GM18907 (cell line): ENCODE measurements around the gene ZNF778.
"Not testable (repeated sequence)": the region's sequence is repeated elsewhere in the genome, so short reads cannot be mapped to it uniquely, and the experiment has no call there.

Source experiments
- ATAC-seq: cut with Tn5 transposase; IDR thresholded peaks from one replicate; pipeline ENCODE4 v1.9.1; 2021; ENCODE audit warnings: mild to moderate bottlenecking, moderate library complexity; ENCODE audit not compliant: unreplicated experiment

The ZNF778 gene

DNA sequence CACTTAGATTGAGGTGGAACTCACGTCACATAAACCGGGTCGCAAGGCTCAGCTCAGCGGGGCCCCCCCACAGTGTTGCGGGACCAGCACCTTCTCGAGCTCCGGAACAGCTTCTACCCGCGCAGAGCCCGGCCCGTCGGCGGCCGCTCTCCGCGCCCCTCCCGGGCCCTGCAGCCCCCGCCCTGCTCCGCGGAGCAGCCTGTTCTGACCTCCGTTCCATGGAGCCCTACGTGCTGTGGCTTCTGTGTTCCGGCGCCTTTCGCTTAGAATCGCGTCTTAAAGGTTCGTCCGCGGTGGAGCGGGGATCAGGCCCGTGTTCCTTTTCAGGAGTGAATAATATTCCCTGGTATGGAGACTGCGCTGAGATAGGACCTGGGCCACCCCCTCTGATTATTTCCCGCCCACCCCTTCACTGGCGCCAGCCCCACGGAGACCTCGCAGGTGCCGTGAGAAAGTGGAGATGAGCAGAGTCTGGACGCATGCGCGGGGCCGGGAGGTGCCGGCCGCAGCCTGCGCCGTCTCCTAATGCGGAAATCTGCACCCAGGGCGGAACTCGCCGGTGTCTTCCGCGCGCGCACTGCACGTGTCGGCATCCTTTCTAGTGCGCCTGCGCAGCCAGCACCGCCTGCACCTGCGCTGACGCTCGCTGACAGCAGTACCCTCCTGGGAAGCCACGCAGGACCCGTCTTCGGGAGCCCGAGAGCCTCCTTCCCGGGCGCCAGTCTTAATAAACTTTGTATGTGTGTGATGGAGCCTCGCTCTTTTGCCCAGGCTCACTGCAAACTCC, 30.9 kb downstream of the ZNF778 start:
- ATAC-seq = no peak

DNA sequence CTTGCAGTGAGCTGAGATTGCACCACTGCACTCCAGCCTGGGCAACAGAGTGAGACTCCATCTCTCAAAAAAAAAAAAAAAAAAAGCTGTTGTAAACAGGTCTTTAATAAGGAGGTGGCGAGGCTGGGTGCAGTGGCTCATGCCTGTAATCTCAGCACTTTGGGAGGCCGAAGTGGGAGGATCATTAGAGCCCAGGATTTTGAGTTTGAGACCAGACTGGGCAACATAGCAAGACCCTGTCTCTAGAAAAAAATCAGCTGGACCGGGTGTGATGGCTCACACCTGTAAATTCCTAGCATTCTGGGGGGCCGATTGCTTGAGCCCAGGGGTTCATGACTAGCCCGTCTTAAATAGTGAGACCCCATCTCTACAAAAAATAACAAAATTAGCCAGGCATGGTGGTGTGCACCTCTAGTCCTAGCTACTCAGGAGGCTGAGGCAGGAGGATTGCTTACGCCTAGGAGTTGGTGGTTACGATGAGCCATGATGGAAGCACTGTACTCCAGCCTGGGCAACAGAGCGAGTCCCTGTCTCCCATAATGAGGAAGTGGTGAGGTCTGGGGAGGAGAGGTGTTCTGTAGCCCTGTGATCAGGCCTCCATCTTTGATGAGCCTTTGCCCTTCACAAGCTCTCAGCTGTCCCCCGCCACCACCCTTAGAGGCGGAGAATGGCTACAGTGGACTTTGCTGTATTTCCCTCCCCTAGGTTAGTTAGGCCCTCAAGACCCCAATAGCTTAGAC, 36.2 kb downstream of the ZNF778 start:
- no peak for ATAC-seq

DNA sequence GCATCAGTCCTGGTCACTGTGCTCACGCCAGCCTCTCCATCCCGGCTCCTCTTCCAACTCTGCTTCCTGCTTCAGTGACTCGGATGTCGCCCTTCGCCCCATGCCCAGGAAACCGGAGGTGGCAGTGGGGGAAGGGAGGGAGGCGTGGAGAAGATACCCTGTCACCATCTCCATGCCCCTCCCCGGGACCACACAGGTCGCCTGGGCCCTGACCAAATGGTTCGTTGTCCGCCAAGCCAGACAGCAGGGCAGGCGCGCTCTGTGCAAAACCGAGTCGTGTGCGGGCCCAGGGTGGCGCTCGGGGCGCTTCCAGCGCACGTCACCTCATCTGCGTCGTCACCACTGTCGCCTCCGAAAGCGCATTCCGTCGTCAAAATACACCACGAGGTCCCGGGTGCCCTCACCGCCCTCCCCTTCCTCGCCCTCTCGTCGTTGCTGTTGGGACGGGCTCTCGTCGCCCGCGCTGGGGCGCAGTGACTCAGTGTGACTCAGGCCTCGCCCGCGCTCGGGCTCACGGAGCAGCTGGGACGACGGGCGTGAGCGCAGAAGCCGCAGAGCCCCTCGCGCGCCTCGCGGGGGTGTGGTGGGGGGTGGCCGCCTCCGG, 39.2 kb downstream of the ZNF778 start:
- ATAC-seq = no peak

DNA sequence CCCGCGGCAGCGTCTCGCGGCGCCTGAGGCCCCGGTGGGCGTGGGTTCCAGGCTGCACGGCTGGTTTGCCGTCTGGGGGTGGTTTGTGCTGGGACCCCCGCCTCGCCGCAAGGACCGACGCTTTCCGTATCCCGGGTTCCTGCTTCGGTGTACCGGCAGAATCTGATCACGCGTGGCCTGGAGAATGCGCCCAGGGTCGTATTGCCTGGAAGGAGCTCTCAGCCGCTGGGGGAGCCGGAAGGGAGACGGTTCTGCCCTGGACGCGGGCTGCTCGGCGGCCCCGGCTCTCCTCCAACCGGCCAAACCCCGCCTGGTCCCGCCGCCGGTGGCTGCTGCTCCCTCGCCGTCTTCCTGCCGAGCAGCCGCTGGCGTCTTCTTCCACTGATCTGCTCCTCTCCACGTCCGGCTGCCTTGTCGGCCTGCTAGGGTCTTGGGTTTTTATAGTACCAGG, 39.8 kb downstream of the ZNF778 start:
- ATAC-seq = no peak

DNA sequence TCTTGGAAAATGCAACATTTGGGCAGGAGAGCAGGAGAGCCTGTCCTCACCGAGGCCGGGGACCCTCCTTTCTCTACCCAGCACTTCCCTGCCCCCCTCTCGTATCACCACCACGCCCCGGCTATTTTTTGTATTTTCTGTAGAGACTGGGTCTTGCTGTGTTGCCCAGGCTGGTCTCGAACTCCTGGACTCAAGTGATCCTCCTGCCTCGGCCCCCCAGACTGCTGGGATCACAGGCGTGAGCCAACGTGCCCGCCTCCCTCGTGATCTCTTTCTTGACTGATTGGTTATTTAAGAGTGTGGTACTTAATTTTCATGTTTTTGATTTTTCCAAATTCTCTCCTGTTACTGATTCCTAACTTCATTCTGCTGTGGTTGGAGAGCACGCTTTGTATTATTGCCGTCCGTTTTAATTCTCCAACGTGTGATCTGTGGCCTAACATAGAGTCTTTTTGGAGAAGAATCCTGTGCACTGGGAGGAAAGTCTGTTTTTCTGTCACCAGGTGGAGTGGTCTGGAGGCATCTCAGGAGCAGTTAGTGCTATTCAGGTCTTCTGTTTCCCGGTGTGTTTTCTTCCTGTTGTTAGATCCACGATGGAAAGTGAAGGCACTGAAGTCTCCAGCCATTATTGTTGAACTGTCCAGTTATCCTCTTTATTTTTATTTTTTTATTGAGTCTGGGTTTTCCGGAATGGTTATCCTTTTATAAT, 40.4 kb downstream of the ZNF778 start:
- no peak for ATAC-seq

DNA sequence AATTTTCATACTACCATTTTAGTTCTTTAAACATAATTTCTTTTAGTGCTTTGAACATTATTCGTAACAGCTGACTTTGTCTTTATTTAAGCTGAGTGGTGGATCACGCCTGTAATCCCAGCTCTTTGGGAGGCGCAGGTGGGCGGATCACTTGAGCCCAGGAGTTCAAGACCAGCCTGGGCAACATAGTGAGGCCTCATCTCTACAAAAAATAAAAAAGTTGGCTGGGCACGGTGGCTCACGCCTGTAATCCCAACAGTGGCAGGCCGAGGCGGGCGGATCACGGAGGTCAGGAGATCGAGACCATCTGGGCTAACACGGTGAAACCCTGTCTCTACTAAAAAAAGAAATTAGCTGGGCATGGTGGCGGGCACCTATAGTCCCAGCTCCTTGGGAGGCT, 42.4 kb downstream of the ZNF778 start:
- not testable (repeated sequence) for ATAC-seq

DNA sequence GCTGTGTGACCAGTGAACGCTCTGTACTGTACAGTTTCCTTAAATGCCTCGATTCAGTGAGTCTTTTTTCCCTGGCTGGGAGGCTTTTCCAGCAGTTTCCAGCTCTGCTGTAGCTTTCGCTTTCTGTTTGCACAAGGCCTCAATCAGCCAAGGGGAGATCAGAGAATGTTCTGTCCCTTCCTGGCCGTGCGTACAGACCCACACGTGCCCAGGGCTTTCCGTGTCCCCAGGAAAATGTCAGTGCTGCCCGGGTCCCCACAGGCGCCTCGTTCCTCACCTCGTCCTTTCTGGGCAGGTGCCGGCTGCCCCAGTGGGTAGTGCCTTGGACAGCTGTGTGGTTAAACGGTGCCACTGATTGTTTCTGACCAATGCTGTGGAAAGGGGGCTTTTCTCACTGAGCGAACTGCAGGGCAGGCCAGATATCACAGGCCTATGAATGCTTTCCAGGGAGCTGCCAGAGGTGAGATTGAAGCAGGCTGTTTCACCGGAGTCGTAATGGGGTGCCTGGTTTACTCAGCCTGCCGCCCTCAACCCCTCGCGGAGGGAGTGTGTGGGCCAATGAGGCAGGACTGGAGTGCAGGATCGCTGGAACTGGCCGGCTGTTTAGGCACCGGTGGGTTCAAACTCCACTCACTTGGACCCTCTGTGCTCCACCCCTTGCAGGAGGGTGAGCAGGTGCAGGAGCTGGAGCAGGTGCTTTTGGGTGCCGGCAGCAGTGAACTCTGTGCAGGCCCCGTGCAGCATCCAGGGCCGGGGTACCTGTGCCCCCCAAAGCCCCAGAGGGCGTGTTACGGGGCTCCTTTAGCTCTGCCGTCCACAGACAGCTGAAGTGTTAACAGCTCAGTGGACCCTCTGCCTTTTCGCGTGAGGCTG, 44.4 kb downstream of the ZNF778 start:
- no peak for ATAC-seq

DNA sequence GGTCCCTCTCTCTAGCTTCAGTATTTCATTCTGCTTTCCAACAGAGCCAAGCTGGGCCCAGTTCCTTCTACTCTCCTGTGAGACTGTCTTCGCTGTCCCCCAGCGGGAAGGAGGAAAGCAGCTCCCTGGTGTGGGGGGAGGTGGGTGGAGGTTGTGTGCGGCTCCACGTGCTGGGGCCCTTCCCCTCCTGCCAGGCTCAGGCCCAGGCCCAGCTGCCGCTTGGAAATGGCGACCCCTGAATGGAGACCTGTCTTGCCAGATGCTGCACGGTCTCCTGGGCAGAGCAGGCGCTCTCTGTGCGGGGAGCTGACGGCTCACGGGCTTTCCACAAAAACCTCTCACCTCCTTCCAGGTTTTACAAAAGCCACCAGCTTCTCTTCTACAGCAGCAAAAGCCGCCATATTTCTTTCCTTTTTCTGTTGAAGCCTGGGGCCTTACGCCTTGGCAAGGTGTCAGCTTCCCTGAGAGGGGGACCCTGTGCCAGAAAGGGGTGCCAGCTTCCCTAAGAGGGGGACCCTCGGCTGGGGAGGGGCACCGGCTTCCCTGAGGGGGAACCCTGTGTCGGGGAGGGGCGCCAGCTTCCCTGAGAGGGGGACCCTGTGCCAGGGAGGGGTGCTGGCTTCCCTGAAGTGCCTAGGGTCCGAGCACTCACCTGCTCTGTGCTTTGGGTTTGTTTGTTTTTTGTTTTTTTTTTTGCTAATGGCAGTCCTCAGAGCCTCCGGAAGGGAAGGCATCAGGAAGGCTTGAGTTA, 47.5 kb downstream of the ZNF778 start:
- ATAC-seq = no peak

DNA sequence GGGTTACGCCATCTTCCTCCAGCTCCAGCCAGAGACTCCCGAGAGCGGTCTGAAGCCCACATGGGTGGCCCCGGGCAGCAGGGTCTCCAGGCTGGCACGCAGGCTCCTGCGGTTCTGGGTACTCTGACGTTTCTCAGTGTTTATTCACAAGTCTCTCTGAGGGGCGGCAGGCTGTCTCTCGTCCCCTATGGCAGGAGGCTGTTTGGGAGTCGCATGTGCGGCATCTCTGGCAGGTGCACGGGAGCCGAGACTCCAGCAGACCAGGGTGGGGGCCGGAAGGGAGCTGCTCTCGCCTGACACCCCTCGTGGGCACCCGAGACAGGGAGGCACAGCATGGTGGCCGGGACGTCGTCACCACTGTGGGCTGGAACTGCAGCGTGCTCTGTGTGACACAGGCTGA, 48.1 kb downstream of the ZNF778 start:
- no peak for ATAC-seq

DNA sequence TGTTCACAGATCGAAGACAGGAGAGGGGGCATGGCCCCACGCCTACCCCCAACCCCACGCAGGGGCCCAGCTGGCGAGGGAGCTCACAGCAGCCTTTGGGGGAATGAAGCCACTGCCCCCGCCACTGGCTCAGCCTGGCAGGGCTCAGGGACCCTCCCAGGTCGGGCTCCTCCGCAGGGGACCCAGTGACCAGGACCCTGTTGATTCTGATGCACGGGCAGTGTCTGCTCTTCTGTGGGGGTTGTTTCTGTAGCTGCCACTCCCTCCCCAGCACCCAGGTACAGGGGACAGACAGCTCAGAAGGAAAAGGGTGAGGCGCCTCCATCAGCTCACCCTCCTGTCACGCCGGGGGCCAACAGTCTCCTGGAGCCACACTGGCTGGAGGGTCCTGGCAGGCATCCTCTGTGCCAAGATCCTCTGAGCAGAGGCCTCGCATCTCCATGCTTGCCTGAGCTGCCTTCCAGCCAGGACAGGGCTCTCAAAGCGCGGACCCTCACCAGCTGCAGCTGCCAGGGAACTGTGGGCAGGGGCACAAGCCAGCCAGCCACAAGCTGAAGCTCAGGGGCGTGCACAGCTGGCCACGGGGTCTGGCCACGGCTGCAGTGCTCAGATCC, 49.1 kb downstream of the ZNF778 start:
- no peak for ATAC-seq

DNA sequence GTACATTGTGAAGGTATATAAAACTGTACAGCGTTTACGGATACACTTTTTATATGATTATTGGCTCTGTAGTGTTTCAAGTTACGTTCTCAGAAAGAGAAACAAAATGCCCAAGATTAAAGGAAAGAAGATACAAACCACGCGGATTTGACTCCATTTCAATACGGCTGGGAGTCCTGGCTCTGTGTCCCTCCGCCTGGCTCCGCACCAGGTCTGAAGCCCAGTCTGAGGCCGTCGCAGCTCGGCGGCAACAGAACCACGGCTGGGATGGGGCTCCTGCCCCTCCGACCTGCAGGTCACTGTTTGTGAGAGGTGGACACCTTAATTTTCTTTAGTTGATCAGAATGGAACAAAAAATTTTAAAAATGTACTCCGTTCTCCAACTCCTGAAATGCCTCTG, 50.2 kb downstream of the ZNF778 start:
- not testable (repeated sequence) for ATAC-seq

DNA sequence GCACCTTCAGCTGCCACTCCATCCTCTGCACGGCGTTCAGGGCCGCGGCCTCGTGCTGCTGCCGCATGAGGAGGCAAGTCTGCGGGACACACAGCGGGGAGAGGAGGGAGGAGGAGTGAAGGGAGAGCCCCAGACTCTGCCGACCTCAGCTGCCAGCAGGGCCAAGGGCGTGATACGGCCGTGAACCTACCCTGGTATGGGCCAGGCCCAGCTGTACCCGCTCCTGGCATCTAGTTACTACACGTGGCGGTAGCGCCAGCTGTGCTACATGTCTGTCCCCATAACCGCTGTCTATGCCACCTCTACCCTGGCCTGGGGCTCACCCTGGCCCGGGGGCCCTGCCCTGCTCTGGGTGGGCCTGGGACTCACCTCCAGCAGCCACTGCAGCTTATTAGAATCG, 51.1 kb downstream of the ZNF778 start:
- no peak for ATAC-seq

DNA sequence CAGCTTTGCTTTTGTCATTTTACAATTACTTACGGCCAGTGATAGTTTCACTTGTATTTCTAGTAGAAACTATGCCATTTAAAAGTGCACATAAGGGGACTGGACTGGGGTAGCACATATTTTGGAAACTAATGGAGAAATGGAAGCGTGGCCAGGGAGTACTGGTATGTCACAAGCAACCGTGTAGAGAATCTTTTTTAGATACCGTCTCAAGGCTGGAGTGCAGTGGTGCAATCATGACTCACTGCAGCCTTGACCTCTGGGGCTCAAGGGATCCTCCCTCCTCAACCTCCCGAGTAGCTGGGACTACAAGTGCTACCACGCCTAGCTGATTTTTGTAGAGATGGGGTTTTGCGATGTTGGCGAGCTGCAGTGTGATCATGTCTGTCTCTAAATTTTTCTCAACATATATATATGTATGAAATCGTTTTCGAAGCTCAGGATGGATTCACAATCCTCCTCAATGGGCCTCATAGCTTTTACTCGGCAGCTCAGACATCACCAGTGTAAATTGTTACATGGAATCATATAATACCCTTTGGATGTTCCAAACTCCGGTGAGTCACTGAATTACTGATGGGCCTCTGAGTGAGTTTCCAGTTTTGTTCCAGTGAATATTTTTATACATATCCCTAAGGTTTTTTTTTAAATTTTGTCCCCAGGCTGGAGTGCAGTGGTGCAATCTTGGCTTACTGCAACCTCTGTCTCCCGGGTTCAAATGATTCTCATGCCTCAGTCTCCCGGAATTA, 51.7 kb downstream of the ZNF778 start:
- no peak for ATAC-seq

DNA sequence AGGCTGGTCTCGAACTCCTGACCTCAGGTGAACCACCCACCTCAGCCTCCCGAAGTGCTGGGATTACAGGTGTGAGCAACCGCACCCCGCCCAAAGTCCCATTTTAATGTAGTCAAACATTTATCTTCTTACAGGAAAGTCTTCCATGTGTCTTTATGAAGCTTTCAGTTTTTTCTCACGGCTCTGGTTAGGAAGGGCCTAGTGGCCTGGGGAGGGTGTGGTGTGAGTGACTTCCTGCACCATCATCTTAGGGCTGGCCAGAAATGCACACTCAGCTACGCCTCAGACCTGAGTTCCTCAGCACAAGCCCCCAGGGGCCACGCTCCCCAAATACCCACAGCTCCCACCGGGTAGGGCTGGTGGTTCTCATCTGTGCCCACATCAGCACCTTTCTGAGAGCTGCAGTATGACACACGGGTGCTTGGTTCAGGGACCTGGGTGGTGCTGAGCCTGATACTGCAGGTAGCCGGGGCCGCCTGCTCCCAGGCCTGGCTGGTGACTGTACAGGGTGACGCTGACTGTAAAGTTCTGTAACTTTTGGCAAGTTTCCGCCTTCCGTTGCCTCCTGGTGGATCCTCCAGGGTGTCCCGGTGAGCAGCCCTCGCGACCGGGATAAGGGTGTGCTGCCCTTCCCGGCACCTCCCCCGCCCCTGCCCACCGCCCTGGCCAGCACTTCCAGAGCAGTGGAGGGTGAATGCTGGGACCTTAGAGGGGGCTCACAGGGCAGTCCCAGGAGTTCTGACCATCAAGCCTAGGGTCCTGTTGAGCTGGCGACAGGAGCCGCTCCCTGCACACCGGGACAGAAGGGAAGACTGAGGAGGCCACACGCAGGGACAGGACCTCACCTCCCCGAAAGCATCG, 52.5 kb downstream of the ZNF778 start:
- ATAC-seq = no peak

DNA sequence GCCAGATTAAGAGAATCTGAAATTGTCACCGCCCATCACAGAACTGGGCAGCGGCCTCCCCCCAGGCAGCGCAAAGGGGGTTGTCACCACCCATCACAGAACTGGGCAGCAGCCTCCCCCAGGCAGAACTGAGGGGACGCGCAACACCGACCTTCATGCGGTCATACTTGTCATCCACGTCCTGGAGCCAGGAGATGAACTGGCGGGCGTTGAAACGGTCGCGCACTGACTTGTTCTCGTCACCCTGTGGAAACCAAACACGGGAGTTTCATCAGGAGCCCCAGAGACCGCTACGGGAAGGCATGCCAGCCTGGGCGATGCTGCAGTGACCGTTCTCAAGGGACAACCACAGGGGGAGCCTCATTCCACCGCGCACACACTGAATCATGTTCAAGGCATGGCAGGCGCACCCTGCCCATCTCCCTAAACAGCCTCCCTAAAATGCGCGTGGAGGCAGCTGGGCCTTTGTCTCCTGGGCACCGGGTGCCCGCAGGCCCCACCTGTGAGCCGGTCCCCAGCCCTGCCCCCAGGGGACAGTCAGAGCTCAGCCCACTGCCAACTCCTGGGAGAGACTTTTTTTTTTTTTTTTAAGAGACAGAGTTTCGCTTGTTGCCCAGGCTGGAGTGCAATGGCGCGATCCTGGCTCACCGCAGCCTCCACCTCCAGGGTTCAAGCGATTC, 53.3 kb downstream of the ZNF778 start:
- ATAC-seq = no peak

DNA sequence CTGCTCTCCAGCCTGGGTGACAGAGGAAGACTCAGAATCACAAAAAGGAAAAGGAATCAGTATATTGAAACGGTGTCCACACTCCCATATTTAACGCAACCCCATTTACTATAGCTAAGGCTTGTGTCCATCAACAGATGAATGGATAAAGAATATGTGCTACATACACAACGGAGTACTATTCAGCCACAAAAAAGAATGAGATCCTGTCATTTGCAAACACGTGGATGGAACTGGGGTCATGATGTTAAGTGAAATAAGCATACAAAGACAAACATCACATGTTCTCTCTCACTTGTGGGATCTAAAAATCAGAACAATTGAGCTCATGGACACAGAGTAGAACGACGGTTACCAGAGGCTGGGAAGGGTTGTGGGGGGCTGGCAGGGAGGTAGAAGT, 55.1 kb downstream of the ZNF778 start:
- no peak for ATAC-seq
